Esophagus muscularis mucosa (tissue), 3 donors: ENCODE results near the gene NDUFS8.

ENCODE experiments used
- POLR2A ChIP-seq: fragments of 450-650 bp; IDR thresholded peaks from one replicate; pipeline ENCODE4 v1.6.1; 2017; ENCODE audit warnings: antibody characterized with exemption, moderate library complexity, mild to moderate bottlenecking, low read depth
- POLR2AphosphoS5 ChIP-seq, 2 donors: sonication (generic); formaldehyde crosslinking; IDR thresholded peaks; one replicate each; pipeline ENCODE4 v1.6.1; 2017; ENCODE audit warnings: antibody characterized with exemption in 2 of 2
- TF ChIP-seq, protein P1 (sequence below), 3 experiments: fragments of 200-600 bp in 2 of 3; fragments of 450-650 bp in 1 of 3; sonication (generic) in 2 of 3; IDR thresholded peaks; one replicate each; pipeline ENCODE4 v1.5.1; 2017 to 2019; ENCODE audit warnings: antibody characterized with exemption in 3 of 3, mild to moderate bottlenecking in 2 of 3, moderate library complexity in 1 of 3

DNA sequence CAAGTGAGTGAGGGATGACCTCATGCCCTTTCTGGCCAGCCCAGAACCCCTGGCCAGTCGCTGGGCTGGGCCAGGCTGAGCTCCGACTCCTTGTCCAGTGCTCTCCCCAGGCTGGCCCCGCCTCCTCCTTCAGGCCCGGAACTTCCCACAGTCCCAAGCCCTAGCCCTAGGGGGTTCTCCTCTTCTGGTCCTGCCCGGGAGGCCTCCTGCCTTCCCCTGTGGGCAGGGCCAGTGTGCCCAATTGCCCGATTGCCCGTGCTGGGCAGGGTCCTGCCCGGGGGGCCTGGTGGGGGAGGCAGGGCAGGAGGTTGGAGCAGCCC, 12.5 kb downstream of the NDUFS8 start:
- TF ChIP-seq, protein P1, sequence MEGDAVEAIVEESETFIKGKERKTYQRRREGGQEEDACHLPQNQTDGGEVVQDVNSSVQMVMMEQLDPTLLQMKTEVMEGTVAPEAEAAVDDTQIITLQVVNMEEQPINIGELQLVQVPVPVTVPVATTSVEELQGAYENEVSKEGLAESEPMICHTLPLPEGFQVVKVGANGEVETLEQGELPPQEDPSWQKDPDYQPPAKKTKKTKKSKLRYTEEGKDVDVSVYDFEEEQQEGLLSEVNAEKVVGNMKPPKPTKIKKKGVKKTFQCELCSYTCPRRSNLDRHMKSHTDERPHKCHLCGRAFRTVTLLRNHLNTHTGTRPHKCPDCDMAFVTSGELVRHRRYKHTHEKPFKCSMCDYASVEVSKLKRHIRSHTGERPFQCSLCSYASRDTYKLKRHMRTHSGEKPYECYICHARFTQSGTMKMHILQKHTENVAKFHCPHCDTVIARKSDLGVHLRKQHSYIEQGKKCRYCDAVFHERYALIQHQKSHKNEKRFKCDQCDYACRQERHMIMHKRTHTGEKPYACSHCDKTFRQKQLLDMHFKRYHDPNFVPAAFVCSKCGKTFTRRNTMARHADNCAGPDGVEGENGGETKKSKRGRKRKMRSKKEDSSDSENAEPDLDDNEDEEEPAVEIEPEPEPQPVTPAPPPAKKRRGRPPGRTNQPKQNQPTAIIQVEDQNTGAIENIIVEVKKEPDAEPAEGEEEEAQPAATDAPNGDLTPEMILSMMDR (IDR thresholded peaks at IDR 0.05) = no peak
- no peak for TF ChIP-seq POLR2AphosphoS5 (IDR thresholded peaks at IDR 0.05)
- TF ChIP-seq POLR2A = no peak
